Stimulated activated CD8-positive, alpha-beta memory T cell treated with anti-CD3 and anti-CD28 coated beads, Interleukin-2, amount 100 ng/mL, for 1 hour (primary cell): Measurements from ENCODE around the gene MCRIP2.
A peak's percentile ranks its signal among the peaks of the same experiment; 100 is the strongest.
"Not testable (repeated sequence)": the region's sequence is repeated elsewhere in the genome, so short reads cannot be mapped to it uniquely, and the experiment has no call there.

Experiments
- DNase-seq, 2 donors: peaks; one replicate each; pipeline ENCODE4 v3.0.0-alpha.2; 2020; ENCODE audit warnings: low read depth in 2 of 2

Gene MCRIP2

GRCh38 chr16:641326-642188 lies at the start of gene MCRIP2:
Gene MCRIP2, plus strand, starts transcription at chr16:641828. Its CDS starts 164 bp downstream, at chr16:641992.
- DNase-seq = peak; percentile 18 to 29

GRCh38 chr16:591892-592517 lies 49.6 kb upstream of the MCRIP2 start:
- DNase-seq = no peak

GRCh38 chr16:592518-593306 lies 48.9 kb upstream of the MCRIP2 start:
- DNase-seq = no peak

- DNase-seq = no peak
Measured at GRCh38 chr16:593406-593805, 48.2 kb upstream of the MCRIP2 start.

GRCh38 chr16:593807-594206 lies 47.8 kb upstream of the MCRIP2 start:
- DNase-seq = no peak

- no peak for DNase-seq
Measured at GRCh38 chr16:595094-595528, 46.5 kb upstream of the MCRIP2 start.

GRCh38 chr16:595942-596735 lies 45.5 kb upstream of the MCRIP2 start:
- DNase-seq = no peak

- DNase-seq = no peak
Measured at GRCh38 chr16:596736-597060, 44.9 kb upstream of the MCRIP2 start.

- DNase-seq = not testable (repeated sequence)
Measured at GRCh38 chr16:597655-598054, 44.0 kb upstream of the MCRIP2 start.

- DNase-seq = no peak
Measured at GRCh38 chr16:598823-599739, 42.5 kb upstream of the MCRIP2 start.

GRCh38 chr16:600781-601180 lies 40.8 kb upstream of the MCRIP2 start:
- no peak for DNase-seq

GRCh38 chr16:603933-604332 lies 37.7 kb upstream of the MCRIP2 start:
- DNase-seq = no peak

- DNase-seq = no peak
Measured at GRCh38 chr16:606656-607307, 34.8 kb upstream of the MCRIP2 start.

GRCh38 chr16:608019-608418 lies 33.6 kb upstream of the MCRIP2 start:
- no peak for DNase-seq

- DNase-seq = no peak
Measured at GRCh38 chr16:609316-609715, 32.3 kb upstream of the MCRIP2 start.

- no peak for DNase-seq
Measured at GRCh38 chr16:609984-610383, 31.6 kb upstream of the MCRIP2 start.

- DNase-seq = peak in 1 of 2 donors; percentile 23
Measured at GRCh38 chr16:610513-611381, 30.9 kb upstream of the MCRIP2 start.

- no peak for DNase-seq
Measured at GRCh38 chr16:615122-615521, 26.5 kb upstream of the MCRIP2 start.
